HG03280 (cell line): ENCODE results near the gene ZNF503.

Source experiments
- ATAC-seq: cut with Tn5 transposase; IDR thresholded peaks from one replicate; pipeline ENCODE4 v1.9.1; 2021; ENCODE audit warnings: mild to moderate bottlenecking, moderate library complexity; ENCODE audit not compliant: unreplicated experiment

ZNF503 gene

GRCh38 chr10:75407224-75407712 lies 5.7 kb upstream of the ZNF503 start:
- ATAC-seq, result no peak

DNA sequence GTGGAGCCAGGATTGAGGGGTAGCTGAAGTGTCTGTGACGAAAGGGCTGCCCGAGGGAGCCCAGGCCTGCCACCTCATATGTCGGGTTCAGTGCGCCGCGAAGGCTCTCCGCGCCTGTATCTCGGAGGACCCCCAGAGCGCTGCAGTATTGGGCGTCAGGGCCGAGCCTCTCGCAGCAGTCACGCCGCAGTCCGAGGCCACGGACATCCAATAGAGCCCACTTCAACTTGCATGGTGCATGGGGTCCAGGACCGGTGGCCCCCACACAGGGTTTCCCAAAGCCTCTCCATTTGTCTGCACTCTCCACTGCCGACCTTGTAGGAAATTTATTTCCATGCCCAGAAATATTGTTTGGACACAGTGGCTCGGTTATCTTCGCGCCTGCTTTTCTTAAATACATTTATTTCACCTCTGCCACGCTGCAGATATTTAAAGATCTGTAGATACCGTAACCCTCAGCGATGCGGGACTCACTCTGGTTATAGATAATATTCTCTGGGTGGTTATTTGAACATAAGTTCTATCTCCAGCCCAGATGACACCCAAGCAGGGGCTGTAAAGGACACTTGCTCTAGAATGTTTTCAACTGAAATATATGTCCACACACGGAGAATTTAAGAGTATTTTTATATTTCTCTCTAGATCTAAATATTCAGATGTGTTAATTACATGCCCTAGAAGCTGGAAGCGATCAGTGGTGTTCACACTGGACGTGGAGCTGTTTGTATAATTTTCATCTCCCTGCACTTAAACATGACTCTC lies 5.1 kb upstream of the ZNF503 start:
- ATAC-seq, result no peak

- ATAC-seq, result no peak
These were observed 4.3 kb upstream of the ZNF503 start for GRCh38 chr10:75405598-75406461.

- ATAC-seq, result no peak
These were observed 3.4 kb upstream of the ZNF503 start for GRCh38 chr10:75404815-75405597.

GRCh38 chr10:75403939-75404814 lies 2.6 kb upstream of the ZNF503 start:
- ATAC-seq, result no peak

- ATAC-seq, result no peak
These were observed 1.8 kb upstream of the ZNF503 start for GRCh38 chr10:75403144-75403938.

GRCh38 chr10:75402486-75403143 lies 1.1 kb upstream of the ZNF503 start:
- no peak for ATAC-seq

DNA sequence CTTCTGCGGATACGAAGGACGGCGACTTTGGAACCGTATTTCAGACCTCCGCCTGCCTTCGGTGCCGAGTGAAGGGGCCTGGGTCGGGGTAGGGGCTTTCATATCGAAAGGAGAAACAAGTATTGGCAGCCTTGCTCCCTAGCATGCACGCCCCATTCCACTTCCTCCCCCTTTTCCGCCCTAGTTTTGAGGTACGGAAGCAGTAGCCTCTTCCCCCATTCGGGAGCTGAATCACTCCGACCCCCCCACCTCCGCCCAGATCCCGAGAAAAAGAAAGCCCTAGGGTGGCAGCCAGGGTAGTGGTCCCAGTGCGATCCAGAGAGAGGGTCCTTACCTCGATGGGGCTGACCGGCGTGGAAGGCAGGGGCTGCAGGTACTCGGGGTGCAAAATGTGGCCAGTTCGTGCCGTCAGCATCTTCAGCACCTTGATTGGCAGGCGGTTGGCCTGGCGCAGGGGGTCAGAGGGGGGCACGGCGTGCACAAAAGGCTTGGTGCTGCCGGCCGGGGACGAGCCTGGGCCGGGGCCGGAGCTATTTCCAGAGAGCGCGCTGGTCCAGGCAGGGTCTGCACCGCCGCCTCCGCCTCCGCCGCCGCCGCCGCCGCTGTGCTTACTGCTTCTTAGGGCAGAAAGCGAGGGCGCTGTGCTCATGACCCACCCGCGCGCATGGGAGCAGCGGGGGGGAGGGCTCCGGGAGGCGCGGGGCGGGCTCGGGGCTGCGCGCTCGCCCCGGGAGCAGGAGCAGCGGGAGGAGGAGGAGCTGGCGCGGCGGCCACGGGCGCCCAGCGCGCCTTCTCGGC lies 594 bp downstream of the ZNF503 start:
- ATAC-seq, result no peak

- ATAC-seq, result no peak
These were observed 1.3 kb downstream of the ZNF503 start for GRCh38 chr10:75400163-75400770.

- no peak for ATAC-seq
These were observed 2.0 kb downstream of the ZNF503 start for GRCh38 chr10:75399461-75400162.

GRCh38 chr10:75398692-75399460 lies 2.7 kb downstream of the ZNF503 start:
- ATAC-seq, result no peak

DNA sequence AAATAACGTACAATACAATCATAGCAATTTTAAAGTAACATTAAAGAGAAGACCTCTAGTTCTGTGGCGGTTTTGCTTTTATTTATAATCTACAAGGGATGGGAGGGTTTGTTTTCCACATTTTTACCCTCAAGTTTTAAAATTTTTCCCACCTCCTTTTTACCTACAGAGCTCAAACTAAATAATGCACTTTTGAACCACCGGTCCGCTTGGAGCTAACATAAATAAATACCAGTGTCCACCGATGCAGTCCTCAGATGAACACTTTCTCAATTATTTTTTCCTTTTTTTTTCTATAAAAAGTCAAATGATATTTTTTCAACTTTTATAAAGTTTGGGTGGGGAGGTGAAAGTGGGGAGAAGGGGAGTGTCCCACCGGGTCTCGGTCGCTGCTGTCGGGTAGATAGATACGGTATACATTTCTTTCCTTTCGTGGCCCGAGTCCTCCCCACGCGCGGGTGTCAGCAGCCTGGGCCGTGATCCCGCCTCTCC lies 3.3 kb downstream of the ZNF503 start:
- ATAC-seq, result no peak

- no peak for ATAC-seq
These were observed 3.9 kb downstream of the ZNF503 start for GRCh38 chr10:75397496-75398199.

DNA sequence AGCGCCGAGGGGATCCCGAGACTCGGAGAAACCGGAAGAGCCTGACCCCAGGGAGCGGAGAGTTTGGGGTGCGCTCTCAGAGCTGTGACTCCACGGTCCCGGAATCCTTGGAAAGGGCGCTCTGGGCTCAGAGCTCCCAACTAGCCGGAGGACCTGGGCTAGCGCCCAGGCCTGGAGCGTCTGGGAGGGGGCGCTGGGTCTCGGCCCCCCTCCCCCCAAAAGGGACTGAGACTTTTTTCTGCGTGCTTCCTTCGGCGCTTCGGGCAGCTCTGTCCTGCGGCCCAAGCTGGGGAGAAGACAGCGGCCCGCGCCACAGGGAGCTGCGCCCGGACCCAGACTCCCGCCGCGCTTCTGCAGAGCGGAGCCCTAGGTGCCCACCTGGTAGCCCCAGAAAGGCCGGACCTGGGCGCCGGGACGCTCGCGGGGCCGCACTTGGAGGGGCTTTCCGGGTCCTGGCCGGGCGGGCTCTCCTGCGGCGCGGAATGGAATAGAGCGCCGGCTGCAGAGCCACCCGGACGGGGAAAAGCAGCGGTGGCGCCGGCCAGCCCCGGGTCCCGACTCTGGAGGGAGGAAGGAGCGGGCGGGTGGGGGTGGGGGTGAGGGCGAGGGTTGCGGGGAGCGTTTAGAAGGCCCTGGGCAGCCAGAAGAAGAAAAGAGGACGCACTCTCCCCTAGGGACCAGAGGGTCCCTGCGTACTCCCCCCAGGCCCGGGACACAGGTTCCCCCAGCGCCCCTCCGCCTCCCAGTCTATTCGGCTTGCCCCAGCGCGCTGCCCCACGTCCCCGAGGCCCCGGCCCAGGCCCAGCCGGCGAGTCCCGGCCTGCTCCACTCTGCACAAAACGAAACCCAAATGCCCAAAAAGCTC lies 4.7 kb downstream of the ZNF503 start:
- ATAC-seq, result no peak
